22Rv1 (cell line): ENCODE measurements around the gene SFT2D1.

ENCODE experiments used
- H3K27ac ChIP-seq: fragments of 450-650 bp; 2 replicates; pipeline ENCODE4 v1.5.1; 2017
- ZFX ChIP-seq: fragments of 450-650 bp; IDR thresholded peaks from 2 replicates; pipeline ENCODE4 v1.6.1; 2017; ENCODE audit warnings: antibody characterized with exemption, borderline replicate concordance
- TF ChIP-seq, protein P1 (sequence below): fragments of 450-650 bp; IDR thresholded peaks from 2 replicates; pipeline ENCODE4 v1.5.1; 2017; ENCODE audit warnings: mild to moderate bottlenecking

SFT2D1 gene

DNA sequence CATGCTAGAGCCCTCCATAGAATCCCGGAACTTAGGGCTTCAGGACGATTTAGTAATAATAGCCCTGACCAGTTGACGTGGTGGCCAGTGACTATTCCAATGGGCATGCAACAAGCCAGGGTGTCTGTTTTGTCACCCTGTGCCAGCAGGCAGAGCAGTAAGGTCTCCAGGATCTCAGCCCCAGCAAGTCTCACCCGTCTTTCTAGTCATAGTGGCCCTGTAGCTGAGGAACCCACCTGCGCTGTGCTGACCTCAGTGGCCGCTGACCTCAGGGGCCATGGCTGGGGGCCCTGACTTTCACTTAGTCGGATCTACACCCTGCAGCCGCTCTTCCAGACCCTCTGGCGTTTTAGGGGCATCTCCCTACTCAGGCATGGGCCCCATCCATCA, 71.0 kb downstream of the SFT2D1 start:
- no peak overlapping the region for H3K27ac ChIP-seq
- TF ChIP-seq, protein P1, sequence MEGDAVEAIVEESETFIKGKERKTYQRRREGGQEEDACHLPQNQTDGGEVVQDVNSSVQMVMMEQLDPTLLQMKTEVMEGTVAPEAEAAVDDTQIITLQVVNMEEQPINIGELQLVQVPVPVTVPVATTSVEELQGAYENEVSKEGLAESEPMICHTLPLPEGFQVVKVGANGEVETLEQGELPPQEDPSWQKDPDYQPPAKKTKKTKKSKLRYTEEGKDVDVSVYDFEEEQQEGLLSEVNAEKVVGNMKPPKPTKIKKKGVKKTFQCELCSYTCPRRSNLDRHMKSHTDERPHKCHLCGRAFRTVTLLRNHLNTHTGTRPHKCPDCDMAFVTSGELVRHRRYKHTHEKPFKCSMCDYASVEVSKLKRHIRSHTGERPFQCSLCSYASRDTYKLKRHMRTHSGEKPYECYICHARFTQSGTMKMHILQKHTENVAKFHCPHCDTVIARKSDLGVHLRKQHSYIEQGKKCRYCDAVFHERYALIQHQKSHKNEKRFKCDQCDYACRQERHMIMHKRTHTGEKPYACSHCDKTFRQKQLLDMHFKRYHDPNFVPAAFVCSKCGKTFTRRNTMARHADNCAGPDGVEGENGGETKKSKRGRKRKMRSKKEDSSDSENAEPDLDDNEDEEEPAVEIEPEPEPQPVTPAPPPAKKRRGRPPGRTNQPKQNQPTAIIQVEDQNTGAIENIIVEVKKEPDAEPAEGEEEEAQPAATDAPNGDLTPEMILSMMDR = no peak
- no peak for TF ChIP-seq ZFX

DNA sequence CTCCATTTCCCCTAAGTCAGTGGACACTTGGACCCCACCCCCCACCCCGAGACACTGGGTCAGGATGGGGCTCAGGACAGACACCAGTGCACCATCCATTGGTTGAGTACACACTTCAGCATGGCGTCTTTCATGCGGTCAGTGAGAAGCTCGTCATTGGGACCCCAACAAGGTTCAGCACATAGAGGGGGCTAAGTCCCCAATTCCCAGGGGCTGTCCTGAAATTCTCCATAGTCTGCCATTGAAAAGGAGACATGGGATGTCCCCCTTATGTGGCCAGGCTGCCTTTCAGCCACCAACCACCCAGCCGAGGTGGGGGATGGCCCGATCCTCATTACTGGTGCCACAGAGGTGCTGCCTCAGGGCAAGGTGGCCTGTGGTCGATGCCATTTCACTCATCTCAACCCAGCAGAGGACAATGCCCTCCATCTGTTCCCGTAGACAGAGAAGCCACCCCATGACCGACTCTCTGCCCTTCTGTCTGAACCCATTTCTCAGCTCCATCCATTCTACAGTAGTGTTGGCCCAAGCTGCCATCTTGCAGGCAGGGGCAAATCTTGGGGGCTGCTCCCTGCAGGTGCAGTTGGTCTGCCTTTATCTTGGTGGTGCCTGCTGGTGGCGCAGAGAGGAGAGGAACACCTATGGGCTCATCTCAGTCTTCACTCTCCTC, 71.5 kb downstream of the SFT2D1 start:
- no peak overlapping the region for H3K27ac ChIP-seq
- TF ChIP-seq, protein P1 = no peak
- no peak for TF ChIP-seq ZFX
